HepG2 (cell line): ENCODE data around the gene TBC1D10B. TPM values are rescaled to one million over a fixed set of nuclear protein-coding genes. Genes with fewer than 3 reads are reported as not detected.

Source experiments
- ATRX ChIP-seq: sonication (generic); formaldehyde crosslinking; IDR thresholded peaks from 2 replicates; pipeline ENCODE4 v1.4.0; 2020; ENCODE audit warnings: missing genetic modification reagents, borderline replicate concordance
- ESRRA ChIP-seq: sonication (generic); formaldehyde crosslinking; IDR thresholded peaks from 2 replicates; pipeline ENCODE4 v1.5.1; 2020; ENCODE audit warnings: mild to moderate bottlenecking, low read depth, missing genetic modification reagents
- NPAS2 ChIP-seq: sonication (generic); formaldehyde crosslinking; IDR thresholded peaks from 2 replicates; pipeline ENCODE4 v1.8.0; 2022; ENCODE audit warnings: mild to moderate bottlenecking, missing genetic modification reagents, borderline replicate concordance
- PLRG1 ChIP-seq: fragments of 450-650 bp; conservative IDR thresholded peaks from 2 replicates; pipeline ENCODE4 v1.6.1; 2016
- RBFOX2 ChIP-seq: fragments of 200-400 bp; formaldehyde crosslinking; IDR thresholded peaks from 2 replicates; pipeline ENCODE4 v1.6.1; 2017; ENCODE audit warnings: low read depth, mild to moderate bottlenecking, low read length
- TARDBP ChIP-seq: sonication (generic); formaldehyde crosslinking; IDR thresholded peaks from 2 replicates; pipeline ENCODE4 v1.8.0; 2022; ENCODE audit warnings: mild to moderate bottlenecking, missing genetic modification reagents
- TCF7 ChIP-seq: sonication (generic); IDR thresholded peaks from 2 replicates; pipeline ENCODE4 v1.6.1; 2016; ENCODE audit warnings: antibody characterized with exemption, low read depth
- polyA plus RNA-seq, 8 experiments: library from polyadenylated mRNA; depleted of rRNA in 3 of 8; stranded (reverse) in 7 of 8; unstranded in 1 of 8; fragments of >200 nt; fragmentation: Illumina TruSeq in 4 of 8; extraction: Trizol in 4 of 8; gene quantifications; 2 replicates each; pipeline versions ENCODE4 v1.2.1 to v1.2.3, GENCODE V29; 2011 to 2016; ENCODE audit warnings: low read depth in 4 of 8, missing spikeins in 1 of 8, mixed read lengths in 1 of 8; ENCODE audit not compliant: insufficient read depth in 1 of 8
- total RNA-seq, 5 experiments: library from RNA; depleted of rRNA; stranded (reverse); fragments of >200 nt; fragmentation: Illumina TruSeq; extraction: Trizol; gene quantifications; 2 replicates each; pipeline ENCODE4 v1.2.3, GENCODE V29; 2016; ENCODE audit warnings: low read depth in 1 of 5
- TF ChIP-seq, protein P1 (sequence below): sonication (generic); formaldehyde crosslinking; IDR thresholded peaks from 2 replicates; pipeline ENCODE4 v1.4.0; 2020; ENCODE audit warnings: missing genetic modification reagents, borderline replicate concordance
- TF ChIP-seq, protein P2 (sequence below): sonication (generic); formaldehyde crosslinking; IDR thresholded peaks from 2 replicates; pipeline ENCODE4 v1.5.1; 2020; ENCODE audit warnings: missing genetic modification reagents, mild to moderate bottlenecking, borderline replicate concordance
- TF ChIP-seq, protein P3 (sequence below): sonication (generic); formaldehyde crosslinking; IDR thresholded peaks from 2 replicates; pipeline ENCODE4 v1.4.0; 2020; ENCODE audit warnings: mild to moderate bottlenecking, missing genetic modification reagents
- TF ChIP-seq, protein P4 (sequence below): IDR thresholded peaks from 2 replicates; pipeline ENCODE4 v1.6.1; 2016; ENCODE audit warnings: missing compliant biosample characterization, missing genetic modification reagents, borderline replicate concordance
- TF ChIP-seq, protein P5 (sequence below): sonication (generic); formaldehyde crosslinking; IDR thresholded peaks from 2 replicates; pipeline ENCODE4 v1.4.0; 2020; ENCODE audit warnings: missing genetic modification reagents
- TF ChIP-seq, protein P6 (sequence below): sonication (generic); formaldehyde crosslinking; IDR thresholded peaks from 2 replicates; pipeline ENCODE4 v1.5.0; 2020; ENCODE audit warnings: mild to moderate bottlenecking, missing genetic modification reagents, borderline replicate concordance
- TF ChIP-seq, protein P7 (sequence below): sonication (generic); formaldehyde crosslinking; conservative IDR thresholded peaks from 2 replicates; pipeline ENCODE4 v1.5.0; 2020; ENCODE audit warnings: missing genetic modification reagents

The TBC1D10B gene
- total and polyA plus RNA-seq, 2 of the 13 experiments (the other 11 are each of a cell fraction or from before 2014, with no cell fraction given), result 15.7 to 24.8 TPM

DNA sequence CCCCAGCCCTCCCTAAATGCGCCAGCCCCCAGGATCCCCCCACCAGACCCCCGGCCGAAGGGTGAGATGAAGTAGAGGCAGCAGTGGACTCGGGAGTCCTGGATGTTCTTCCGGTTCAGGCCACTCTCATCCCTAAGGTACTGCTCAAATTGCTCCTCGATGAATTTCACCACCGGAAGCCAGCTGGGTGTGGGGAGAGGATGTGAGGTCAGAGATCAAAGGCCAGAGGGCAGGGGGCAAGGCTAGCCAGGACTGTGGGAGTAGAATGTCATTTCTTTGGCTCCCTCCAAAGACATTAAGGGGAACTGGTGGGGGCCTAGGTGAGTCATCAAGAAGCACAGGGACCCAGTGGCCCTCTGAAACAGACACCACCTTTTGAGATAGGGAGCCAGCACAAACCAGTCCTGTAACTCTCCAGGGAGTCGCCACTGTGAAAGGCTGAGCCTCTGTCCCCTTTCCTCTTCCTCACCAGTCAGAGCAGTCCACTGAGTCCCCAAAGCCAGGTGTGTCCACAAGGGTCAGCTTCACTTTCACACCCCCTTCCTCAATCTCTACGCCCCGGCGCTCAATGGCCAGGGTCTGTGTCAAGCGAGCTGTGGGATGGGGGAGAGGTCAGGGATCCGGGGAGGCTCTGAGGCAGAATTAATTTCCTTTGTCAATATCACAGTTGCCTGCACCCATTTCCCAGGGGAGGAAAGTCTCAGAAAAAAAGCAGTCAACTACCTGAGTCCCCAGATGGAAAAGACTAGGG is 11.2 kb upstream of the TBC1D10B start (continued):
- TF ChIP-seq TARDBP (CRISPR knock-in tag) (no peak), PLRG1 (no peak), ESRRA (CRISPR knock-in tag) (0 out of 2 replicates have a peak, but pooled peaks have one; percentile 31), NPAS2 (CRISPR knock-in tag) (no peak), RBFOX2 (no peak), TCF7 (peak; percentile 6; the same call in 1 of the 2 replicates), ATRX (CRISPR knock-in tag) (no peak)
- TF ChIP-seq, protein P1, sequence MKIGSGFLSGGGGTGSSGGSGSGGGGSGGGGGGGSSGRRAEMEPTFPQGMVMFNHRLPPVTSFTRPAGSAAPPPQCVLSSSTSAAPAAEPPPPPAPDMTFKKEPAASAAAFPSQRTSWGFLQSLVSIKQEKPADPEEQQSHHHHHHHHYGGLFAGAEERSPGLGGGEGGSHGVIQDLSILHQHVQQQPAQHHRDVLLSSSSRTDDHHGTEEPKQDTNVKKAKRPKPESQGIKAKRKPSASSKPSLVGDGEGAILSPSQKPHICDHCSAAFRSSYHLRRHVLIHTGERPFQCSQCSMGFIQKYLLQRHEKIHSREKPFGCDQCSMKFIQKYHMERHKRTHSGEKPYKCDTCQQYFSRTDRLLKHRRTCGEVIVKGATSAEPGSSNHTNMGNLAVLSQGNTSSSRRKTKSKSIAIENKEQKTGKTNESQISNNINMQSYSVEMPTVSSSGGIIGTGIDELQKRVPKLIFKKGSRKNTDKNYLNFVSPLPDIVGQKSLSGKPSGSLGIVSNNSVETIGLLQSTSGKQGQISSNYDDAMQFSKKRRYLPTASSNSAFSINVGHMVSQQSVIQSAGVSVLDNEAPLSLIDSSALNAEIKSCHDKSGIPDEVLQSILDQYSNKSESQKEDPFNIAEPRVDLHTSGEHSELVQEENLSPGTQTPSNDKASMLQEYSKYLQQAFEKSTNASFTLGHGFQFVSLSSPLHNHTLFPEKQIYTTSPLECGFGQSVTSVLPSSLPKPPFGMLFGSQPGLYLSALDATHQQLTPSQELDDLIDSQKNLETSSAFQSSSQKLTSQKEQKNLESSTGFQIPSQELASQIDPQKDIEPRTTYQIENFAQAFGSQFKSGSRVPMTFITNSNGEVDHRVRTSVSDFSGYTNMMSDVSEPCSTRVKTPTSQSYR, result 0 out of 2 replicates have a peak, but pooled peaks have one; percentile 7
- TF ChIP-seq, protein P2, sequence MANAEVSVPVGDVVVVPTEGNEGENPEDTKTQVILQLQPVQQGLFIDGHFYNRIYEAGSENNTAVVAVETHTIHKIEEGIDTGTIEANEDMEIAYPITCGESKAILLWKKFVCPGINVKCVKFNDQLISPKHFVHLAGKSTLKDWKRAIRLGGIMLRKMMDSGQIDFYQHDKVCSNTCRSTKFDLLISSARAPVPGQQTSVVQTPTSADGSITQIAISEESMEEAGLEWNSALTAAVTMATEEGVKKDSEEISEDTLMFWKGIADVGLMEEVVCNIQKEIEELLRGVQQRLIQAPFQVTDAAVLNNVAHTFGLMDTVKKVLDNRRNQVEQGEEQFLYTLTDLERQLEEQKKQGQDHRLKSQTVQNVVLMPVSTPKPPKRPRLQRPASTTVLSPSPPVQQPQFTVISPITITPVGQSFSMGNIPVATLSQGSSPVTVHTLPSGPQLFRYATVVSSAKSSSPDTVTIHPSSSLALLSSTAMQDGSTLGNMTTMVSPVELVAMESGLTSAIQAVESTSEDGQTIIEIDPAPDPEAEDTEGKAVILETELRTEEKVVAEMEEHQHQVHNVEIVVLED (CRISPR knock-in tag), result no peak
- TF ChIP-seq, protein P3, sequence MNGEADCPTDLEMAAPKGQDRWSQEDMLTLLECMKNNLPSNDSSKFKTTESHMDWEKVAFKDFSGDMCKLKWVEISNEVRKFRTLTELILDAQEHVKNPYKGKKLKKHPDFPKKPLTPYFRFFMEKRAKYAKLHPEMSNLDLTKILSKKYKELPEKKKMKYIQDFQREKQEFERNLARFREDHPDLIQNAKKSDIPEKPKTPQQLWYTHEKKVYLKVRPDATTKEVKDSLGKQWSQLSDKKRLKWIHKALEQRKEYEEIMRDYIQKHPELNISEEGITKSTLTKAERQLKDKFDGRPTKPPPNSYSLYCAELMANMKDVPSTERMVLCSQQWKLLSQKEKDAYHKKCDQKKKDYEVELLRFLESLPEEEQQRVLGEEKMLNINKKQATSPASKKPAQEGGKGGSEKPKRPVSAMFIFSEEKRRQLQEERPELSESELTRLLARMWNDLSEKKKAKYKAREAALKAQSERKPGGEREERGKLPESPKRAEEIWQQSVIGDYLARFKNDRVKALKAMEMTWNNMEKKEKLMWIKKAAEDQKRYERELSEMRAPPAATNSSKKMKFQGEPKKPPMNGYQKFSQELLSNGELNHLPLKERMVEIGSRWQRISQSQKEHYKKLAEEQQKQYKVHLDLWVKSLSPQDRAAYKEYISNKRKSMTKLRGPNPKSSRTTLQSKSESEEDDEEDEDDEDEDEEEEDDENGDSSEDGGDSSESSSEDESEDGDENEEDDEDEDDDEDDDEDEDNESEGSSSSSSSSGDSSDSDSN (CRISPR knock-in tag), result 0 out of 2 replicates have a peak, but pooled peaks have one; percentile 7
- TF ChIP-seq, protein P4, sequence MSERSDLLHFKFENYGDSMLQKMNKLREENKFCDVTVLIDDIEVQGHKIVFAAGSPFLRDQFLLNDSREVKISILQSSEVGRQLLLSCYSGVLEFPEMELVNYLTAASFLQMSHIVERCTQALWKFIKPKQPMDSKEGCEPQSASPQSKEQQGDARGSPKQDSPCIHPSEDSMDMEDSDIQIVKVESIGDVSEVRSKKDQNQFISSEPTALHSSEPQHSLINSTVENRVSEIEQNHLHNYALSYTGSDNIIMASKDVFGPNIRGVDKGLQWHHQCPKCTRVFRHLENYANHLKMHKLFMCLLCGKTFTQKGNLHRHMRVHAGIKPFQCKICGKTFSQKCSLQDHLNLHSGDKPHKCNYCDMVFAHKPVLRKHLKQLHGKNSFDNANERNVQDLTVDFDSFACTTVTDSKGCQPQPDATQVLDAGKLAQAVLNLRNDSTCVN (CRISPR knock-in tag), result no peak
- TF ChIP-seq, protein P5, sequence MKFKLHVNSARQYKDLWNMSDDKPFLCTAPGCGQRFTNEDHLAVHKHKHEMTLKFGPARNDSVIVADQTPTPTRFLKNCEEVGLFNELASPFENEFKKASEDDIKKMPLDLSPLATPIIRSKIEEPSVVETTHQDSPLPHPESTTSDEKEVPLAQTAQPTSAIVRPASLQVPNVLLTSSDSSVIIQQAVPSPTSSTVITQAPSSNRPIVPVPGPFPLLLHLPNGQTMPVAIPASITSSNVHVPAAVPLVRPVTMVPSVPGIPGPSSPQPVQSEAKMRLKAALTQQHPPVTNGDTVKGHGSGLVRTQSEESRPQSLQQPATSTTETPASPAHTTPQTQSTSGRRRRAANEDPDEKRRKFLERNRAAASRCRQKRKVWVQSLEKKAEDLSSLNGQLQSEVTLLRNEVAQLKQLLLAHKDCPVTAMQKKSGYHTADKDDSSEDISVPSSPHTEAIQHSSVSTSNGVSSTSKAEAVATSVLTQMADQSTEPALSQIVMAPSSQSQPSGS (CRISPR knock-in tag), result no peak
- TF ChIP-seq, protein P6, sequence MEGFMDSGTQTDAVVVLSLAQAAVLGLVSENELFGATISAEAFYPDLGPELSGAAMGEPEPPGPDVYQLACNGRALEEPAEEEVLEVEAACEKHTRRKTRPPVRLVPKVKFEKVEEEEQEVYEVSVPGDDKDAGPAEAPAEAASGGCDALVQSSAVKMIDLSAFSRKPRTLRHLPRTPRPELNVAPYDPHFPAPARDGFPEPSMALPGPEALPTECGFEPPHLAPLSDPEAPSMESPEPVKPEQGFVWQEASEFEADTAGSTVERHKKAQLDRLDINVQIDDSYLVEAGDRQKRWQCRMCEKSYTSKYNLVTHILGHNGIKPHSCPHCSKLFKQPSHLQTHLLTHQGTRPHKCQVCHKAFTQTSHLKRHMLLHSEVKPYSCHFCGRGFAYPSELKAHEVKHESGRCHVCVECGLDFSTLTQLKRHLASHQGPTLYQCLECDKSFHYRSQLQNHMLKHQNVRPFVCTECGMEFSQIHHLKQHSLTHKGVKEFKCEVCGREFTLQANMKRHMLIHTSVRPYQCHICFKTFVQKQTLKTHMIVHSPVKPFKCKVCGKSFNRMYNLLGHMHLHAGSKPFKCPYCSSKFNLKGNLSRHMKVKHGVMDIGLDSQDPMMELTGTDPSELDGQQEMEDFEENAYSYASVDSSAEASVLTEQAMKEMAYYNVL (CRISPR knock-in tag), result no peak
- TF ChIP-seq, protein P7, sequence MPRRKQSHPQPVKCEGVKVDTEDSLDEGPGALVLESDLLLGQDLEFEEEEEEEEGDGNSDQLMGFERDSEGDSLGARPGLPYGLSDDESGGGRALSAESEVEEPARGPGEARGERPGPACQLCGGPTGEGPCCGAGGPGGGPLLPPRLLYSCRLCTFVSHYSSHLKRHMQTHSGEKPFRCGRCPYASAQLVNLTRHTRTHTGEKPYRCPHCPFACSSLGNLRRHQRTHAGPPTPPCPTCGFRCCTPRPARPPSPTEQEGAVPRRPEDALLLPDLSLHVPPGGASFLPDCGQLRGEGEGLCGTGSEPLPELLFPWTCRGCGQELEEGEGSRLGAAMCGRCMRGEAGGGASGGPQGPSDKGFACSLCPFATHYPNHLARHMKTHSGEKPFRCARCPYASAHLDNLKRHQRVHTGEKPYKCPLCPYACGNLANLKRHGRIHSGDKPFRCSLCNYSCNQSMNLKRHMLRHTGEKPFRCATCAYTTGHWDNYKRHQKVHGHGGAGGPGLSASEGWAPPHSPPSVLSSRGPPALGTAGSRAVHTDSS (CRISPR knock-in tag), result no peak
